Limb (tissue), 2 donors: Measurements from ENCODE around the gene RUNDC1.
A peak's percentile ranks its signal among the peaks of the same experiment; 100 is the strongest.
"Not testable (repeated sequence)": the region's sequence is repeated elsewhere in the genome, so short reads cannot be mapped to it uniquely, and the experiment has no call there.

Experiments used
- DNase-seq, 2 donors: peaks; one replicate each; pipeline ENCODE4 v3.0.0-alpha.2; 2016; ENCODE audit errors: extremely low spot score in 2 of 2

Gene RUNDC1

GRCh38 chr17:42991471-42991870 lies 11.1 kb downstream of the RUNDC1 start:
- DNase-seq = no peak

DNA sequence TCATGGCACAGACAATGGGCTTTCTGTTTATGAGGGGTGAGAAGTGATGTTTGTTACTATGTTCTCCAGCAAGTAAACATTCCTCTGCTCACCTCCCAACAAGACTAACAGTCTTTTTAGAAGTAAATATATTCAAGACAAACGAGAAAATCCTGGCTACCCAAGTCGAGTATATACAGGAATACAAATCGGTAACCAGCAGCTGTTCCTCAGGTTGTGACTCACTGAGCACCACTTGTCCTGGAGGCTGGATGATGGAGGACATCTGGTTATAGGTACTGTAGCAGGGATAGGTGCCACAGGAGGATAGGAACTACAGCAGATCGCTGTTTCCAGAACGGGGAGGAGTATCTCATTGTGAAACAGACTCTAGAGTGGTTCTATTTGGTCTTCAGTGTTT lies 12.5 kb downstream of the RUNDC1 start:
- DNase-seq = no peak

GRCh38 chr17:42993913-42994312 lies 13.5 kb downstream of the RUNDC1 start:
- not testable (repeated sequence) for DNase-seq

GRCh38 chr17:42997390-42997983 lies 17.1 kb downstream of the RUNDC1 start:
- DNase-seq = peak in 1 of 2 donors; percentile 12

- peak; percentile 99 to 100 for DNase-seq
These were observed 17.9 kb downstream of the RUNDC1 start, which contains the start of gene RPL27 for GRCh38 chr17:42997984-42998938. Gene RPL27 (plus strand): TSS chr17:42998419. CDS start chr17:42998751, 332 bp downstream.

GRCh38 chr17:42999003-42999525 lies 18.7 kb downstream of the RUNDC1 start:
- no peak for DNase-seq

DNA sequence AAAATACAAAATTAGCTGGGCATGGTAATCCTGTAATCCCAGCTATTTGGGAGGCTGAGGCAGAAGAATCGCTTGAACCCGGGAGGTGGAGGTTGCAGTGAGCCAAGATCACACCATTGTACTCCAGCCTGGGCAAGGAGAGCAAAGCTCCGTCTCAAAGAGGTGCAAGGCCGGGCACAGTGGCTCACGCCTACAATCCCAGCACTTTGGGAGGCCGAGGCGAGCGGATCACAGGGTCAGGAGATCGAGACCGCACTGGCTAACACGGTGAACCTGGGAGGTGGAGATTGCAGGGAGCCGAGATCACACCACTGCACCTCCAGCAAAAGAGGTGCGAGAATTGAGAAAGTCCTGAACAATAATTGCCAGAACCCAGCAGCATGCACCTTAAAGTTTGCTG lies 20.5 kb downstream of the RUNDC1 start:
- DNase-seq = not testable (repeated sequence)

DNA sequence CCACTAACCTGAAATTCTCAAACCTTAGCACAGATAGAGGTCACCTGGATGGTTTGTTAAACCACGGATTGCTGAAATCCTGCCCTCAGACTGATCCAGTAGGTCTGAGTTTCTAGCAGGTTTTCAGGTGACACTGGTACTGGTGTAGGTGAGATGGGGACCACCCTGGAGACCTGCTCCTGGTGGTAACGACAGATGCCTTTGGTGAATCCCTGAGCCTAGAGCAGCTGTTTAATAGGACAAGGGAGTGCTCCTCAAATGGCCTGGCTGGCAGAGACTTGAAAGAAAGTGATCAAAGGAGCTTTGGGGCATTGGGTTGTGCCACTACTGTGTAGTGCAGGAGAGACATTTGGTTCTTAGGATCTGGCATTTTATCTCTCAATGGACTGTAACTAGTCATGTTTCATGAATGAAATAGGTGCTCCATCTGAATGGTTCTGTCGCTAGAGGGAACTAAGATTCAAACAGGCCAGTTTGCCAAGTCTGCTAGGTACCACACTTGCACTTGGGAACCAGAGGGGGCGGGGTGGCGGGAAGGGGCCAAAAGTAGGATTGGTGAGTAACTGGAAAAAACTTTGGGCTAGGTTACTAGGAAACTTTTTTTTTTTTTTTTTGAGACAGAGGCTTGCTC lies 23.3 kb downstream of the RUNDC1 start:
- no peak for DNase-seq

GRCh38 chr17:43006639-43007551 lies 26.5 kb downstream of the RUNDC1 start, which contains the start of gene IFI35:
Gene IFI35 (plus strand): TSS chr17:43006784. CDS start chr17:43006948, 164 bp downstream.
- peak; percentile 61 to 74 for DNase-seq

GRCh38 chr17:43010667-43011308 lies 30.4 kb downstream of the RUNDC1 start:
- DNase-seq = no peak

DNA sequence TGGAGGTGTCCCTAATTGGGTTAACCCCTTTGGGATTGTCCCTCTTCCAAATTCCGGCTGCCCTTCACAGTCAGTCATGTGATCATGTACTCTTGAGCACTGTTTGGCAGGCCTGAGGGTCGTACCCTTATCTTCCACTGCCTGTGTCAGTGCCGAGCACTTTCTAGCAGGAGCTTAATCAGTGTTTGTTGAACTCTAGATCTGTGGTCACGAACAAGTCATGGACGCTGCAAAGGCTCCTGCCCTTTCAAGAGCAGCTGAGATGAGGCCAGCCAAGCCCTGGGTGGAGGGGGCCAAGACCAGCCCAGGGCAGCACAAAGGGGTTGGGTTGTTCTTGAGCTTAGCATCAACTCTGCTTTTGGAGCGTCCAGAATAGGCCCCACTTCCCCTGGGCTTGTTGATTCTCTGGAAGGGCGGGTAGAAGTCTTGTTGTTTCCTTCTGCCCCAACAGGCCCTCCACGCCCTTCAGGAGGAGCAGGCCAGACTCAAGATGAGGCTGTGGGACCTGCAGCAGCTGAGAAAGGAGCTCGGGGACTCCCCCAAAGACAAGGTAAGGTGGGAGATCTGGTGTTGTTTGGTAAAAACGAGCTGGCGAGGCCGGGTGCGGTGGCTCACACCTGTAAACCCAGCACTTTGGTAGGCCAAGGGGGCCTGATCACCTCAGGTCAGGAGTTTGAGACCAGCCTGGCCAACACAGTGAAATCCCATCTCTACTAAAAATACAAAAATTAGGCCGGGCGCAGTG lies 31.5 kb downstream of the RUNDC1 start:
- no peak for DNase-seq

DNA sequence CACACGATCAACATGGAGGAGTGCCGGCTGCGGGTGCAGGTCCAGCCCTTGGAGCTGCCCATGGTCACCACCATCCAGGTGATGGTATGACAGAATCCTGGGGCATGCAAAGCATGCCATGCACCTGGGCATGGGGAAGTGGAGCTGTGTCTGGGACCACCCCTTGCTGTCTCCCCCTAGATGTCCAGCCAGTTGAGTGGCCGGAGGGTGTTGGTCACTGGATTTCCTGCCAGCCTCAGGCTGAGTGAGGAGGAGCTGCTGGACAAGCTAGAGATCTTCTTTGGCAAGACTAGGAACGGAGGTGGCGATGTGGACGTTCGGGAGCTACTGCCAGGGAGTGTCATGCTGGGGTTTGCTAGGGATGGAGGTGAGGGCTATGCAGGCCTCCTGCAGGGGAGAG lies 32.9 kb downstream of the RUNDC1 start:
- DNase-seq = no peak

DNA sequence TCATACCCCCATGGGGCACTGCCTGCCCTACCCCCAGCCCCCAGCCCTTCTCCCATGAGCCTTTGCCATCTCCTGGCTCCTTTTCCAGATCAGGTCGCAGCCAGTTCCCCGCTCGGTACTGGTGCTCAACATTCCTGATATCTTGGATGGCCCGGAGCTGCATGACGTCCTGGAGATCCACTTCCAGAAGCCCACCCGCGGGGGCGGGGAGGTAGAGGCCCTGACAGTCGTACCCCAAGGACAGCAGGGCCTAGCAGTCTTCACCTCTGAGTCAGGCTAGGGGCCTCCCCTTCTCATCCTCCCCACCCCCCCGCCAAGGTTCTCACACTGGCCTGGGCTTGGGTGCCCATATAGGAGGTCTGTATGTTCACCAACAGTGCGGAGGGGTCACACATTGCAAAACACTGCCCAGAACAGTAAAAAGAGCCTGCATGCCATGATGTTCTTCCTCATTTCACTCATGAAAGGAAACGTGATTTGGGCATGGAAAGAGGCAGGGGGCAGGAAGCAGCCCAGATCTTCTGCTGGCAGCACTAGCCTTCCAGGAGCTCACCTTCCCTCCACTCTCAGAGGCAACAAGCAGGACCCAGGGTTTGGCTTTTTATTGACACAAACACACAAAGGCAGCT lies 33.8 kb downstream of the RUNDC1 start:
- DNase-seq = no peak

GRCh38 chr17:43014649-43015542 lies 34.5 kb downstream of the RUNDC1 start:
- DNase-seq = no peak

- DNase-seq = no peak
These were observed 35.2 kb downstream of the RUNDC1 start for GRCh38 chr17:43015579-43015978.

GRCh38 chr17:43016216-43016615 lies 35.9 kb downstream of the RUNDC1 start:
- no peak for DNase-seq

DNA sequence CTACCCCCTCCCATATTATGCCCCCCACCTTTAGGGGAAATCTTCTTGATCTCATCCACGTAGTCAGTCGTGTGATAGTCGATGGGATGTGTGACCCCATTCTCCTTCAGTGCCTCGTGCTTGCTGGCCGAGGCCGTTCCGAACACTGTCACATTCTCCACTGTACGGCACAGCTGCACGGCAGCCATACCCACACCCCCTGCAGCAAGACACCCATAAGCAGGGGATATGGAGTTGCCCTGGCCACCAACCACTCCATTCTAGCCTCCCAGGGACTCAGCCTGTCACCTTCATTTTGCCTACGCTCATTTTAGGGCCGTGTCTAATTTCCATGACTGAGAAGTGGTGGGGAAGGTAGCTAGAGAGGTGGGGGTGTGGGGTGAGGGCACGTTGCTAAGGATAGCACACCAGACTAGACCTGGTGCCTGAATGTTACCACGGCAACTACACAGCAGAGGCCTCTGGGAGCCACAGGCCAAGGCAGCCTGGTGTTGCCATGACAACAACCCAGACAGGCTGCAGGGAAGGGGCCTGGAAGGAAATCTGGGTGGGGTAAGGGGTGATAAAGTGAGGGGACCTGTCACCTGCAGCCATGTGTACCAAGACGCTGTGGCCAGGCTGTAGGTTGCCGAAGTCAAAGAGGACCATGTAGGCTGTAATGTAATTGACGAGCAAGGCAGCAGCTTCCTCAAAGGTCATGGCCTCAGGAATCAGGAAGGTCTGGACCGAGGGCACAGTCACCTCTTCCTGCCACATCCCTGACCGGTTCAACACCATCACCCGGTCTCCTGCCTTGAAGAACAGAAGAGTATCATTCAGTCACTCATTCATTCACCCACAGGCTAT lies 37.9 kb downstream of the RUNDC1 start:
- DNase-seq = peak in 1 of 2 donors; percentile 46
